GM19324 (cell line): ENCODE data around the gene RPH3AL.

Experiments used
- ATAC-seq: cut with Tn5 transposase; IDR thresholded peaks from one replicate; pipeline ENCODE4 v1.9.1; 2021; ENCODE audit warnings: mild to moderate bottlenecking, moderate library complexity; ENCODE audit not compliant: unreplicated experiment, low FRiP score

Gene RPH3AL

DNA sequence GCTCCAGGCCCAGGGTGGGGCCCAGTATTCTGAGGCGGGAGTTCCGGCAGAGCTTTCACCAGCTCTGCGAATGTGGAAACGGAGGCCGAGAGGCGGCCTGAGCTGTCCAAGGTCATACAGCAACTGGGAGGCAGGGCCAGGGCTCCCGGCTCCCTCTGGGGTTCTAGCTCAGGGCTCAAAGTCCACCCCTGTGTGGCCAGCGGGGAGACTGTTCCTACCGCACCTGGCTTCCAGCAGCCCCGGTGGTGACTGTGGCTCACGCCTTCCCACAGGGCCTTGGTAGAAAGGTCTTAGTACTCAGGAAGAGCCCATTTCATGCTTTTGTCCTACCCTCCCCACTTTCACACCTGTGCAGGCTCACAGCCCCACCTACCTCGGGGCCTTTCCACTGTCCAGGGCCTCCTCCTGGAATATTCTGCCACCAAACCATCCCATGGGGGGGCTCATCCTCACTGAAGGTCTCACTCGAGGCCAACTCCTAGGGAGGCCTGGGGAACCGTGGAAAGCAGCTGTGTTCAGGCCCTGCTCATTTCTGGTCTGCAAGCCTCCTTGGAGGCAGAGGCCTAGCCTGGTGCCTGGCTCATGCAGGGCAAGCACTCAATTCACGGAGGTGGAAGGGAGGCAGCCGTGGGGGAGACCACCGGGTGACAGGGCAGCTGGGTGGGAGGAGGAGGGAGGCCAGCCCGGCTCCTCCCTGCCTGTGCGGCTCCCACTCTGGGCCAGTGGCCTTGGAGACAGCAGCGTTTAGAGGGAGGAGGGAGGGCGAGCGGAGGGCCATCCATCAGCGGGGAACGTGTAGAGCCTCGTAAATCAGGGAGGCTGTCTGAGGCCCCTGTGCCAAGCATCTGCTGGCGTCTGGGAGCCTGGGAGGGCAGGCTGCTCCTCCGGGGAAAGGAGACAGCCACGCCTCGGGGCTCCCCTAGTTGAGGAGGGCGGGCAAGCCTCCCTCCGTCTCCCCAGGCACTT is 158.5 kb downstream of the RPH3AL start:
- ATAC-seq = no peak

GRCh38 chr17:193426-193810 is 159.2 kb downstream of the RPH3AL start:
- ATAC-seq = no peak

DNA sequence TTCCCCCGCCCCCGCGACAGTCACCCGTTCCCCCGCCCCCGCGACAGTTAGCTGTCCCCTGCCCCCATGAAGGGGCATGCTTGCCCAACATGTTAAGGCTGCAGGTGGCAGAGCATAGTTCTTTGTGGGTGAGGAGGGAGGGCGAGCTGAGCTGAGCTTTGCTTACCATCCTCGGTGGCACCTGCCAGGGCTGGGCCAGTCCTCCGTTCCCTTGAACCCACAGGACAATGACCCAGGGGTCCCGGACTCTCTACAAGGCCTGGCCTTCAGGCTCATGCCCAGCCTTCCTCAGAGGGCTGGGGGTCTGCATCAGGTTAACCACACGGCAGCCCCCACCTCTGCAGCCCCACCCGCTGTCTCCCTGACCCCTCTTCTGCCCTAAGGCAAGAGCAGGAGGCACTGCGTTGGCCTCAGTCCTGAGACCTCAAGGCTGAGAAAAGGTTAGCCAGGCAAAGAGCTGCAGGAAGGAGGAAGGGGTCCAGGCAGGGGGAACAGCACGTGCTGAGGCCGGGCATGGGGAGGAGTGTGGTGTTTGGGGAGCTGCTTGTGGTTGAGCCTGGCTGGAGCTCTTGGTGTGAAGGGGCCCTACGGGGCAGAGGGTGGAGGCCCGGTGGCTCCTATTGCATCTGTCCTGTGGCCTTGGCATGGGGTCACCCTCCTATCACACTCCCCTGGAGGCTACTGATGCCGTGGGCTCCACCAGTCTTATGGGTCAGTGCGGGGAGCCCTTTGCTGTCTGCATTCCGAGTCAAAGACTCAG is 159.8 kb downstream of the RPH3AL start:
- ATAC-seq = no peak

- no peak for ATAC-seq
Observed at GRCh38 chr17:189444-189843, 163.2 kb downstream of the RPH3AL start.

DNA sequence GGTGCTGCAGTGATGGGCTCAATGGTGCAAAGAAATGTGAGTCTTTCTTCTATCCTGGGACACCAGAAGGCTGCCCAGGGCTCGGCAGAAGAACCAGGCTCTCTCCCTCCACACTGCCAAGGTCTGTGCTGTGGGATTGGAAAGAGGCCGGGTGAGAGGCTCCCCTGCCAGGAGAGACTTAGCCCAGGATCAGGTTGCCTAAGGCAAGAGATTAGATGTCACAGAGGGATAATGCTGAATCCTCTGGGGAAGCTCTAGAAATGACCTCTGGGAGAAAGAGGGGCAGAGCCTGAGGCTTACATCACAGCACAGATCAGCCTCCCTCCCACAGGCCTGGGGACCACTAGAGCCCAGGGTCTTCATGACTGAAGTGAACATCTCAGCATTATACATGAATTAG is 165.5 kb downstream of the RPH3AL start:
- no peak for ATAC-seq

GRCh38 chr17:185445-186138 is 167.0 kb downstream of the RPH3AL start:
- no peak for ATAC-seq

GRCh38 chr17:183021-183420 is 169.6 kb downstream of the RPH3AL start:
- ATAC-seq = no peak

GRCh38 chr17:182050-182751 is 170.4 kb downstream of the RPH3AL start:
- no peak for ATAC-seq

- no peak for ATAC-seq
Observed at GRCh38 chr17:181245-182049, 171.2 kb downstream of the RPH3AL start, which contains the start of gene DOC2B. TSS of gene DOC2B (minus strand) at chr17:181650. CDS start at chr17:181479, 171 bp downstream.

DNA sequence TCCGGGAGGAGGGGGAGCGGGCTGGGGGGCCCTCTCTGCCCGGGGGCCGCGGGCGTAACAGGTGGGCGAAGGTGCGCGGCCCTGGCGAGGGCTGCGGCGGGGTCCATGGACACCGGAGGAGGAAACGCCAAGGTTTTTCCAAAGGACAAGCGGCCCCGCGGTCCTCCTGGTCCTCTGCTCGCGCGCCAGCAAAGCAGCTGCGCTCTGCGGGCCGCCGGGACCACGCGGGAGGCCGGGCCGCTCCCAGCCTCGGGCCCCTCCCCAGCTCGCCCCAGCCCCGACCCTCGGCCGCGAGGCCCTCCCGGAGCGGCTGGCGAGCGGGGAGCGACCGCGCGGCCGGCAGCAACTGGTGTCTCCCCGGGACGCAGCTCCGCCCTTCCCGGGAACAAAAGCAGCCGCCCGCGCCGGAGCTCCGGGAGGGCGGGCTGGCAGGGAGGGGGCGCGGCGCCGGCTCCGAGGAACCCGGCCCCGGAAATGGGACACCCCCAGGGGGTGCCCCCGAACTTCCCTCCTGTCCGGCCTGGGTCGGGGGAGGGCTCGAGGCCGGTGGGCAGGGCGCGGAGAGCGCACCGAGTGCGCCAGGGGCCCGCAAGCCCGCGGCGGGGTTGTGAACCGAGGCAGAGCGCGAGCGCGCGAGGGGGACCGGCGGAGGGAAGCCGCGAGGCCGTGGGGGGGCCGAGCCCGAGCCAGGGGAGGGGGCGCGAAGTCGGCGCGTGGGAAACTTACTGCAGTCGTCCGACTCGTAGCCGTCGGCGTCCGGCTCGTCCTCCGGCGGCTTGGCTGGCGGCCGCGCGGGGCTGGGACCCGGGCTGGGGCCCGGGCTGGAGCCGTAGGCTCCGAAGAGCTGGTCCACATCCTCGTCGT is 172.0 kb downstream of the RPH3AL start:
- no peak for ATAC-seq

- no peak for ATAC-seq
Observed at GRCh38 chr17:179781-180380, 172.7 kb downstream of the RPH3AL start.

GRCh38 chr17:179066-179432 is 173.6 kb downstream of the RPH3AL start:
- ATAC-seq = no peak

DNA sequence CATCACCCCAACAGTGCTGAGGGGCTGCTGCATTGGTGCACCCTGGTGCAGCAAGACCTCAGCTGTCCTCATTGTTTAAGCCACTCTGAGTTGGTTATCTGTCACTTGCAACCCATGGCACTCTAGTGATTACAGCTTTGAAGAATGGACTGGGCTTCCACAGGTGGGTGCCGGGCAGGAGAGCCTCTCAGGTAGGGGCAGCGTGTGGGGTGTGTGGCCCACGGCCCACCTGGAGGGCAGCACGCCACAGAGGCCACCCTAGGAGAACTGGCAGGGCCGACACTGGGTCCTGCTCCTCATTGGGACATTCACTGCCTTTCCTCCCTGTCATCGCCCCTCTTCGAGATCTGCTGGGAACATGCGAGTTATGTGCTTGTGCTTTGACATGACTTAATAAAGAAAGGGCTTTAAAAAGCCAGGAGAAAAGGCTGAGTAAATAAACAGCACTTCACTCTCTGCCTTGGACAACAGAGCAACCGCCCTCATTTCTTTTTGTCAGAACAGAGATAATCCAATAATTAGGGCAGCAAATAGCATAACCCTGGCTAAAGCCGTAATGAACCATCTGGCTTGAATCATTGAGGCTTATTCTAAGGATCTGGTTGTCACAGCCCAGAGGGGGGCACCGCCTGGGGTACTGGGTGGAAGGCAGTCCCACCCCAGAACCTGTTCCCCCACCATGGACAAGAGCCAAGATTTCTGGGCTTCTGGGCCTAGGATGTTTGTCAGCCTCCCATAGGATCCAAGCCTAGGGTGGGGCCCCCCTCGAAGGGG is 174.1 kb downstream of the RPH3AL start:
- no peak for ATAC-seq

DNA sequence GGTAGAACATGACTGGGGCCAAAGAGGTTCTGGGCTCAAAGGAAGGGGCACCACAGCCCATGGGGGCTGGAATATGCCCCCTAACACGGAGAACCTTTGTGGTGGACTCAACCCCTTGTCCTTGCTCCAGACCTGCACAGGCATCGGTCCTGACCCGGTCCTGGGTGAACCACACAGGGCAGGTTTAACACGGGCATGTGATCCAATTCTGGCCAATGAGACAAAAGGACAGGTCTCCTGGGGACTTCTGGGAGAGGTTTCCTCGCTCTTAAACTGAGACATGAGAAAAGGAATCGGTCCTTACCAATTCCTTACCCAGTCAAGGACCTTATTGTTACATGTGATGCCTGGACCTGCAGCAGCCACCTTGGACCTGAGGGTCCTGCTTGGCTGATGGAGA is 174.8 kb downstream of the RPH3AL start:
- ATAC-seq = no peak

- no peak for ATAC-seq
Observed at GRCh38 chr17:177155-177554, 175.5 kb downstream of the RPH3AL start.

DNA sequence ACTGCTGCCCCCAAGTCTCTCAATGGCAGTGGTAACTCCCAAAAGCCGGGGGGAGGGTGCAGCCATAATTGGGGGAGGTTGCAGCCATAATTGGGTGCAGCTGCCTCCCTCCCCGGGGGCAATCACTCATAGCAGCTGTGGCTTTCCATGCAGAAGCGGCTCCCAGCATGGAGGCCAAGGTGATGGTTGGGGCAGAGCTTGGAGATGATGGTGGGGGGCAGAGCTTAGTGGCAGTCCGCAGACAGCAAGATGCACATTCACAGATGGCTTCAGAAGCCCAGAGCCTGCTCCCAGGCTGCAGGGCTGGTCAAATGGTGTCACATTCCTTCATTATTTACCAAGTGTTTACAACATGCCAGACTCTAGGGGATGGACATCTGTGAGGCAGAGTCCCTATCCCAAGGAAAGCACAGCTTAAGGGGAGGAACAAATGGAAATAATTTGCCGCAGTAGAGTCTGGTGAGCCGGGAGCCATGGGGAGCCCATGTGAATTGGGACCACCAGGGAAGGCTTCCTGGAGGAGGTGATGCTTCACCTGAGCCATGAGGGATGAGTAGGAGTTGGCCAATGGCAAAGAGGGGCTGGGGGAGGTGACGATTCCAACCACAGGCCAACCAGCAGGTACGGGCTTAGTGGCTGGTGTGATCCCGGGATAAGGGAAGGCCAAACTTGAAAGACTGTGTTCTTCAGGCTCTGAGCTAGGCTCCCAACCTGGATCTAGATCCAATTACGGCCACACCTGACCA is 179.3 kb downstream of the RPH3AL start:
- no peak for ATAC-seq

DNA sequence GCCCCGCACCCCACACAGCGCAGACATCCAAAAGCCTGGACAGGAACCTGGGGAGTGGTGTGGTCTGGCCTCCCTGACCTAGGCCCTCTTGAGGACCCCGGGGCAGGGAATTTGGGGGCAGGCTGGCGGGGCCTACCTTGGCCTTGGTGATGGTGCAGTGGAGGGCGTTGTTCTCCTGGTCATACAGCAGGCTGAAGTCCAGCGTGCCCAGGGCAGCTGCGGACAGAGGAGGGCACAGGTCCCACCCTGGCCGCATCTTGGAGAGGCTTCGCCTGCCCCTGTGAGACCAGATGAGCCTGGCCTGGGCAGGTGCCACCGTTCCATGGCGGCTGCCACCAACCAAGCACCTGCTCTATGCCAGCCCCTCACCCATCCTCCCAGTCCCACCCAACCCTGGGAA is 180.2 kb downstream of the RPH3AL start:
- ATAC-seq = no peak
